ENCODE measurements around the gene C2CD2L.

DNA sequence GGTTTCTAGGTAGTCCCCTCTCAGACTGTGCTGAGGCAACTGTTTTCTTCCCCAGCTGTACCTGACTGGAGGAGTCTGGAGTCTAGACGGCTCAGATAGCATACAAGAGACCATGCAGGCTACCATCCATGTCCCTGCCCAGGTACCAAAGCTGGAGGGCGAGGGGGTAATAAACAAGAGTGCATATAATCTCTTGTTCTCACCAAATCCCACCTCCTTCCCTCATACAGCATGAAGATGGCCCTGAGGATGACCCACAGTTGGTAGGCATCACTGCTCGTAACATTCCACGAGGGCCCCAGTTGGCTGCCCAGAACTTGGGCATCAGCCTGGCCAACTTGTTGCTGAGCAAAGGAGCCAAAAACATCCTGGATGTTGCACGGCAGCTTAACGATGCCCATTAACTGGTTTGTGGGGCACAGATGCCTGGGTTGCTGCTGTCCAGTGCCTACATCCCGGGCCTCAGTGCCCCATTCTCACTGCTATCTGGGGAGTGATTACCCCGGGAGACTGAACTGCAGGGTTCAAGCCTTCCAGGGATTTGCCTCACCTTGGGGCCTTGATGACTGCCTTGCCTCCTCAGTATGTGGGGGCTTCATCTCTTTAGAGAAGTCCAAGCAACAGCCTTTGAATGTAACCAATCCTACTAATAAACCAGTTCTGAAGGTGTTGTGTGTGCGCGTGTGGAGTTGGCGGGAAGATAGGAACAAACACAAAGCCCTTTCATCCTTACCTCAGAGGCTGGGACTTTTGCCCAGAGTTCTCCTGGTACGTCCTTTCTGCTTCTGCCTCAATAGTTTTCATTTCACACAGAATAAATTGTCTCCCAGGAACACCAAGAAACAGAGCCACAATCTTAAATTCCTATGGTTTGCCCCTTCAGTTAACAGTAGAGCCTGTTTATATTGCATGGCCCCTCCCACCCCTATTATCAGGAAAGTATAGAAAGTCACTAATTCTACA lies 14.0 kb upstream of the C2CD2L start:
- TF ChIP-seq EP300 (IDR thresholded peaks at IDR 0.05; ENCODE audit: borderline replicate concordance in 1 of 2, low read depth in 1 of 2, low read length in 1 of 2) (no peak), SMC3 (IDR thresholded peaks at IDR 0.05; ENCODE audit: low read depth, low read length) (no peak)

All from SK-N-SH (cell line).